ENCODE measurements around the gene ARHGEF35.
"Not testable (repeated sequence)": the region's sequence is repeated elsewhere in the genome, so short reads cannot be mapped to it uniquely, and the experiment has no call there.

- TF ChIP-seq TAF1 (IDR thresholded peaks at IDR 0.05; ENCODE audit: borderline replicate concordance, low read depth, low read length); CTCF (IDR thresholded peaks at IDR 0.05); YY1 (IDR thresholded peaks at IDR 0.05; ENCODE audit: low read depth); MAX (IDR thresholded peaks at IDR 0.05; ENCODE audit: low read depth); EP300 (IDR thresholded peaks at IDR 0.05; ENCODE audit: borderline replicate concordance in 1 of 2, low read depth in 1 of 2, low read length in 1 of 2); SIN3A (IDR thresholded peaks at IDR 0.05; ENCODE audit: borderline replicate concordance, low read depth, low read length); MXI1 (IDR thresholded peaks at IDR 0.05; ENCODE audit: low read depth, low read length); FOXM1 (IDR thresholded peaks at IDR 0.05; ENCODE audit: low read depth); TEAD4 (IDR thresholded peaks at IDR 0.05; ENCODE audit: borderline replicate concordance, insufficient read depth); NRF1 (IDR thresholded peaks at IDR 0.05; ENCODE audit: low read depth, low read length); GABPA (IDR thresholded peaks at IDR 0.05; ENCODE audit: low read depth); RFX5 (IDR thresholded peaks at IDR 0.05; ENCODE audit: low read length); POLR2AphosphoS5 (IDR thresholded peaks at IDR 0.05; ENCODE audit: low read depth, low read length); ELF1 (IDR thresholded peaks at IDR 0.05): not testable (repeated sequence)
These were observed 37.4 kb upstream of the ARHGEF35 start for GRCh38 chr7:144233039-144233438.
